Measurements from ENCODE around the gene RHBDF1. TPM values are rescaled to one million over a fixed set of nuclear protein-coding genes. Genes with fewer than 3 reads are reported as not detected.

The RHBDF1 gene
- total RNA-seq, 2 donors from 2014 or later, result 109 to 138 TPM

DNA sequence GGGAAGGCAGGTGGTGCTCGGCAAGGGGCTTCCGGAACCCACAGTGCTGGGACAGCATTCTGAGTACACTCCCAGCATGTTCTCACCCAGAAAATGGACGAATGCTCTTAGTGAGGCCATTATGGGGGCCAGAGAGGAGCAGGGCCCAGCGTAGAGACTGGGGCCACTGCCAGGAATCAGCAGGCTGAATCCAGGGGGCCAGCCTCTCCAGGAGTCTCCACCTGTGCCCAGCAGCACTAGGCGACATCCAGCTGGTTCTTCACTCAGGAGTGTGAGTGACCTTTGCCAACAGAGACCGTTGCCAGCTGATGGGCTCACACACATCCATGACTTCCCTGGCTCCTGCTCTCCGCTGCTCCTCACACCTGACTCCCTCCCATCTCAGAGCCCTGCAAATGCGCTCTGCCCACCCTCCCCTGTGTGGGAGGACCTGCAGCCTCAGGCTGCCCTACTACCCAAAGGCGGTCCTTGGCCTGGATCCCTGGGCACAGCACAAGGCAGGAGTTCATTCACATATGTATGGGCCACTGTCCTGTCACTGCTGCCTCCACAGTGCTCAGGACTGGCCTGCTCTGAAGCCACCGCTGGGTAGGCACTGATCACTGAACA lies 5.1 kb downstream of the RHBDF1 start:
- no peaks in the 10 kb centered on the region for H3K27me3 ChIP-seq (replicated peaks; ENCODE audit: insufficient read depth)
- DNase-seq (ENCODE audit: low spot score) (no peak), ATAC-seq (ENCODE audit: insufficient number of reproducible peaks, low FRiP score, low read depth) (no peak)
- H3K27ac ChIP-seq, result no peak overlapping the region
- H3K4me1 ChIP-seq (ENCODE audit: control insufficient read depth in 1 of 2, low read depth in 2 of 2), result peaks cover 39 to 64% of the 10 kb centered on the region in 2 donors
- TF ChIP-seq, protein P1, sequence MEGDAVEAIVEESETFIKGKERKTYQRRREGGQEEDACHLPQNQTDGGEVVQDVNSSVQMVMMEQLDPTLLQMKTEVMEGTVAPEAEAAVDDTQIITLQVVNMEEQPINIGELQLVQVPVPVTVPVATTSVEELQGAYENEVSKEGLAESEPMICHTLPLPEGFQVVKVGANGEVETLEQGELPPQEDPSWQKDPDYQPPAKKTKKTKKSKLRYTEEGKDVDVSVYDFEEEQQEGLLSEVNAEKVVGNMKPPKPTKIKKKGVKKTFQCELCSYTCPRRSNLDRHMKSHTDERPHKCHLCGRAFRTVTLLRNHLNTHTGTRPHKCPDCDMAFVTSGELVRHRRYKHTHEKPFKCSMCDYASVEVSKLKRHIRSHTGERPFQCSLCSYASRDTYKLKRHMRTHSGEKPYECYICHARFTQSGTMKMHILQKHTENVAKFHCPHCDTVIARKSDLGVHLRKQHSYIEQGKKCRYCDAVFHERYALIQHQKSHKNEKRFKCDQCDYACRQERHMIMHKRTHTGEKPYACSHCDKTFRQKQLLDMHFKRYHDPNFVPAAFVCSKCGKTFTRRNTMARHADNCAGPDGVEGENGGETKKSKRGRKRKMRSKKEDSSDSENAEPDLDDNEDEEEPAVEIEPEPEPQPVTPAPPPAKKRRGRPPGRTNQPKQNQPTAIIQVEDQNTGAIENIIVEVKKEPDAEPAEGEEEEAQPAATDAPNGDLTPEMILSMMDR (IDR thresholded peaks at IDR 0.05), result no peak
- H3K9me3 ChIP-seq, result no peaks in the 10 kb centered on the region
- peaks cover 26% of the 10 kb centered on the region for H3K36me3 ChIP-seq
- no peak overlapping the region for H3K4me3 ChIP-seq

DNA sequence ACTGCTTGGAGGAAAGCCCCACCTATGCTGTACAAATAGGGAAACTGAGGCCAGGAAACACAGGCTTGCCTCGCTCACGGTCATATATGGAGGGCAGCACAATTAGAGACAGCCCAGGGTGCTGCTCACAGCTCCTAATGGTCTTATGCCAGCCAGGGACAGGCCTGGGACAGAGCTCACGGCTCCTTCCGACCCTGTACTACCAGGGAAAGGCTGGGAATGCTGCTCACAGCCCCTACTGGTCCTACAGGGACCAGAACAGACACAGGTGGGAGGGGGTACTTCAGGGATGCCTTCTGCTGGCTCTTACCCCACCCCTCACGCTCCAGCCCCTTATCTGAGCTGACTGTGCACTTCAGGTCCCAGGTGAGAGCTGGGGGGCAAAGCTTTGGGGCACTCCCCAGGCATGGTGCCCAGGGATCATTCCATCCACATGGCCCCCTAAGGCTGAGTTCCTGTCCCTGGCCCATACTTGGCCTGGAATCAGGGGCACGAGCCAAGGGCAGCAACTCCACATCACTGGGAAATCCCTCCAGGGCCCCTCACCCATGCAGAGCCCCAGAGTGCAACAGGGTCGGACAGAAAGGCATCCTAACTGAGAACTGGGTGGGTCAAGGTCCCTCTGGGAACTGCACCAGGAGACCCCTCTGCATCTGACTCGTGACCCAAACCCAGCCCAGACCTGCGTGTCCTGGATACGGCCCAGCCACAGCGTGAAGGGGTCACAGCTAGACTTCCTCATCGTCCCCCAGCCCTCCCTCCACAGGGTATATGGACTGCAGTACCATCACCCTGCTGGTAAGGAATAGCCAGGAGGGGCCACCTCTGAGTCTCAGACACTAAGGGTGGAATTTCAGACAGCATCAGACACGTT lies 5.9 kb downstream of the RHBDF1 start:
- Histone ChIP-seq H3K4me1 (ENCODE audit: control insufficient read depth in 1 of 2, low read depth in 2 of 2) (peaks cover 39 to 64% of the 10 kb centered on the region in 2 donors), H3K27me3 (replicated peaks; ENCODE audit: insufficient read depth) (no peaks in the 10 kb centered on the region), H3K4me3 (no peak overlapping the region), H3K27ac (peak overlapping the region in 1 of 2 donors; percentile 24), H3K36me3 (peaks cover 34% of the 10 kb centered on the region), H3K9me3 (no peaks in the 10 kb centered on the region)
- no peak for DNase-seq (ENCODE audit: low spot score)
- ATAC-seq (ENCODE audit: insufficient number of reproducible peaks, low FRiP score, low read depth), result no peak
- TF ChIP-seq, protein P1 (IDR thresholded peaks at IDR 0.05), result no peak

DNA sequence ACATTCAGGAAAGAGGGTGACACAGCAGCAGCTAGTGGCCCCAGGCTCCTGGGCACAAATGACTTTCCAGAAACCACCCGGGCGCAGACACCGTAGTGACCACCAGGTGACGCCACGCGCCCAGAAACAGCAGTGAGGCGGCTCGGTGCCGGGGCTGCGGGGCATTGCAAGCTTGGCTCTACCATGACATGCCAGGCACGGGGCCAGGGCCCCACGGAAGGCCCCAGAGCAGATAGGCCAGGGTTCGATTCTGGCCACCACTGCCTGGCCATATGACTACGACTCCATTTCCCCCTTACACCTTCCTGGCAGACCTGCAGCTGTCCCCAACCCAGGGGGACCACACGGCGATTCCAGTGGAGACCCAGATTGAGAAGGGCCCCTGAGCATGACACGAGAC lies 6.7 kb downstream of the RHBDF1 start:
- Histone ChIP-seq H3K4me1 (ENCODE audit: control insufficient read depth in 1 of 2, low read depth in 2 of 2) (peaks cover 34 to 58% of the 10 kb centered on the region in 2 donors), H3K27ac (peak overlapping the region in 1 of 2 donors; percentile 24)

DNA sequence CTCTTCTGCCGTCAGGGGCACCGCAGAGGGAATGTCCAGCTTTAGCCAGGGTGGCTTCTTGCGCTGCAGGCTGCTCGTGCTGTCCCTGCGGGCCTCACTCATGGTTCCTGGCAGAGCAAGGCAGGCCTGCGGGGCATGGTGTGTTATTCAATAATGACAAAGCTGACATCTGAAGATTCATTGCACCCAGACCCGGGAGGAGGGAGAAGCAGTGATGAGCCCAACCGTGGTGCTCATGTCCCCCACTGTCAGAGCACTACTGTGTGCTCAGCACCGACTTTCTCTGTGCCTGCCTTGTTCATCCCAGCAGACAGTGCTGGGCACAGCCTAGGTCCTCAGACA lies 7.5 kb downstream of the RHBDF1 start:
- TF ChIP-seq, protein P1 (IDR thresholded peaks at IDR 0.05), result no peak
- no peaks in the 10 kb centered on the region for H3K9me3 ChIP-seq
- peaks cover 48% of the 10 kb centered on the region for H3K36me3 ChIP-seq
- H3K27me3 ChIP-seq (replicated peaks; ENCODE audit: insufficient read depth), result no peaks in the 10 kb centered on the region
- H3K4me3 ChIP-seq, result no peak overlapping the region
- peaks cover 28 to 49% of the 10 kb centered on the region in 2 donors for H3K4me1 ChIP-seq (ENCODE audit: control insufficient read depth in 1 of 2, low read depth in 2 of 2)
- DNase-seq (ENCODE audit: low spot score) (no peak), ATAC-seq (ENCODE audit: insufficient number of reproducible peaks, low FRiP score, low read depth) (no peak)
- no peak overlapping the region for H3K27ac ChIP-seq

More for the DNA sequence above, 6.7 kb downstream of the RHBDF1 start:
- no peak for ATAC-seq (ENCODE audit: insufficient number of reproducible peaks, low FRiP score, low read depth)
- DNase-seq (ENCODE audit: low spot score), result peak; percentile 61
- Histone ChIP-seq H3K9me3 (no peaks in the 10 kb centered on the region), H3K27me3 (replicated peaks; ENCODE audit: insufficient read depth) (no peaks in the 10 kb centered on the region), H3K36me3 (peaks cover 40% of the 10 kb centered on the region), H3K4me3 (no peak overlapping the region)
- TF ChIP-seq, protein P1 (IDR thresholded peaks at IDR 0.05), result peak; percentile 97
